ENCODE results near the gene OR2T27.
"Not testable (repeated sequence)": the region's sequence is repeated elsewhere in the genome, so short reads cannot be mapped to it uniquely, and the experiment has no call there.

The OR2T27 gene

GRCh38 chr1:248639652-248640051 is 15.7 kb downstream of the OR2T27 start:
- DNase-seq = not testable (repeated sequence)

- DNase-seq = not testable (repeated sequence)
Measured at GRCh38 chr1:248636612-248637011, 18.7 kb downstream of the OR2T27 start.

- not testable (repeated sequence) for DNase-seq
Measured at GRCh38 chr1:248634991-248635390, 20.3 kb downstream of the OR2T27 start, which contains the start of gene OR2T11. Gene OR2T11 (minus strand): TSS chr1:248635091. CDS start chr1:248627128, 7,963 bp downstream.

- DNase-seq = no peak
Measured at GRCh38 chr1:248631354-248632008, 23.8 kb downstream of the OR2T27 start.

GRCh38 chr1:248630551-248630950 is 24.8 kb downstream of the OR2T27 start:
- DNase-seq = no peak

GRCh38 chr1:248627971-248628844 is 27.1 kb downstream of the OR2T27 start:
- no peak for DNase-seq

GRCh38 chr1:248625971-248626370 is 29.4 kb downstream of the OR2T27 start:
- DNase-seq = no peak

GRCh38 chr1:248625166-248625565 is 30.2 kb downstream of the OR2T27 start:
- DNase-seq = no peak

GRCh38 chr1:248622570-248623001 is 32.7 kb downstream of the OR2T27 start:
- peak; percentile 22 for DNase-seq

GRCh38 chr1:248621770-248622169 is 33.6 kb downstream of the OR2T27 start:
- no peak for DNase-seq

- DNase-seq = no peak
Measured at GRCh38 chr1:248618878-248619277, 36.5 kb downstream of the OR2T27 start.

GRCh38 chr1:248618119-248618518 is 37.2 kb downstream of the OR2T27 start:
- DNase-seq = no peak

- DNase-seq = no peak
Measured at GRCh38 chr1:248613742-248614141, 41.6 kb downstream of the OR2T27 start.

GRCh38 chr1:248611883-248612414 is 43.4 kb downstream of the OR2T27 start:
- DNase-seq = no peak

- no peak for DNase-seq
Measured at GRCh38 chr1:248610301-248610700, 45.0 kb downstream of the OR2T27 start.
